HG02973 (cell line): ENCODE data around the gene DMD.
A peak's percentile ranks its signal among the peaks of the same experiment; 100 is the strongest.

Experiments used
- ATAC-seq: cut with Tn5 transposase; IDR thresholded peaks from one replicate; pipeline ENCODE4 v1.9.1; 2021; ENCODE audit warnings: moderate library complexity; ENCODE audit not compliant: unreplicated experiment

The DMD gene

DNA sequence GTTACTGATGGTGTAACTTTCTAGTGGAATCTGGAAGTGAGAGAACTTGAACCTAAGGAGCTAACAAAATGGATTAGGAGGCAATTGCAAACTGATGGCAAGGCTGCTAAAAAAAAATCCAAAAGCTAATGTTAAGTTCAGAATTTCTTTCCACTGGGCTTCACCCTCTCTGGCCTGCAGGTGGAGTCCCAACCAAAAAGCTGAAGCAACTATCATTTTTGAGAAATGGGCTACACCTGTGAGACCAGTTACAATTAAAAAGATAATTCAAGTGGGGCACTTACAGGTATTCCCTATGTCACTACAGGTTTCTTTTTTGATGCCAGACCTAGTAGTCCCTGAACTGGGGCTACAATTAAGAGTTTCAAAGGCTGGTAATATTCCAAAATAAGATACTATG, 1997.4 kb downstream of the DMD start:
- ATAC-seq, result no peak

GRCh38 chrX:31212856-31213748, 1998.2 kb downstream of the DMD start:
- no peak for ATAC-seq

DNA sequence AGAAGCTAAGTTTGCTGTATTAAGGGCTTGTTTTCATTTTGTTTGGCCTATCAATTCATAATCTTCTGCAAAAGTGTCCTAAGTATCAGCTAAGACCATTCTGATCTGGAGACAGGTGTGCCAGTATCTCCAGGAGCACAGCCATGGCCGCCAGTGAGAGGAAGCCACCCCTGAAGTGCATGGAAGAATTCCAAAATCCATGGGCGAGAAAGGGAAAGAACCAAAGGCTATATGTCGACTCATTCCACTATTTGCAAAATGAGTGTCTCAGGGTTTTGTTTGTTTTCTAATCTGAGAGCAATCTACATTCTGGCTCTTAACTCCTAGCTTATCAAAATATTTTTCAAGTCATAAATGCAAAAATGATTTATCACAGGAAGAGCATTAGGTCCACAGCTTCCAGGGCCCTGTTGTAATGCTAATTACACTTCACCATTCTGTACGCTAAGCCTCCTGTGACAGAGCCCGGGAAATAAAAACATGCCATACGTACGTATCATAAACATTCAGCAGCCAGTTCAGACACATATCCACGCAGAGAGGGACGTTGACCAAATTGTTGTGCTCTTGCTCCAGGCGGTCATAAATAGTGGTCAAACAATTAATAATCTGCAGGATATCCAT, 2002.2 kb downstream of the DMD start:
- no peak for ATAC-seq

DNA sequence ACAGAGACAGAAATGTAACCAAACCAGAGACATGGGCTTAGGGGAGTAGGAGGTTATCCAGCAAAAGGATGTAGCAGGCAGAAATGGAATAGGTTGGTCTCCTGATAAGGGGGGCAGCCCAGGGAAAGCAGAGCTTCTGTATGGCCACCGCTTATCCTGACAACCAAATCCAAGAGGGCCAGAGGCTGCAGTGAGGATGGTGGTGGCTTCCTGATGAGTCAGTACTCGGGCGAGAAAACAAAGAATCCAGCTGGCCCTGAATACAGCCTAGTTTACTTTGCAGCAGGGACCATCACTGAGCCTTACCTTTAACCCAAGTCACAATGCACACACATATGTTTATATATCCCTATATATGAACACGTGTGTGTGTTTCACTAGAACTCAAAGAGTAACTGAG, 2009.8 kb downstream of the DMD start:
- ATAC-seq, result no peak

- ATAC-seq, result peak; percentile 78
Measured at GRCh38 chrX:31200430-31200829, 2010.9 kb downstream of the DMD start.

- ATAC-seq, result no peak
Measured at GRCh38 chrX:31199840-31200114, 2011.6 kb downstream of the DMD start.

DNA sequence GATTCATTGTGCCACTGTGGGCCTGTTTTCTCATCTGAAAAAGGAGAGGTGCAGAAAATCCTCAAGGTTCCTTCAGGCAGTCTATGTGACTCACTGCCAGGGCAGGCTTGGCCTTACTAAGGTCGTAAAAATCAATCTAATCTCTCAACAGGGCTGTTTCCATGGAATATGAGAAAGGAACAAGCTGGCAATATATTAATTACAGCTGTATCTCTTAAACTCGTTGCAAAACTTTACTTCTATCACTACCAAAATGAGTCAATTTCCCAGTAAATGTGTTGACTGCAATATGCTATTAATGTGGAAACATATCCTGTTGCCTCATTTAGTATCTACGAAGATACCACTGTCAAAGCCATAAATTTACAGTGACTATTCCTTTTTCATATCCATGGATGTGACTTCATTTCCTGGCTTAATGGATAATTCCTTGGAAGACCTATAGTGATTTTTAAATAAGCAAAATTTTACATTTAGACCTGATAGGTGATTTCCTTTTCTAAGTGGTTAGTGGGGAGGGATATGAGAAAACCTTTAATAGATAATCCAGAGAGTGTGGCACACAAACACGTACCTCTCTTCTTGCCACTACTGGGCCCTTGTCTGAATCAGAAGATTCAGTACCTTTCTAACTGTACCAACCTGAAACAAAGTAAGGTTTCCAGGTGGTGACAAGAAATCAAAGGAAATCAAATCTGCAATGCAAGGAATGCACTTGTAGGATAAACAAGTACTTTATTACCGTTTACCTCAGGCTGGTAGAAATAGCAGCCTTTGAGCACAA, 2012.1 kb downstream of the DMD start:
- no peak for ATAC-seq

DNA sequence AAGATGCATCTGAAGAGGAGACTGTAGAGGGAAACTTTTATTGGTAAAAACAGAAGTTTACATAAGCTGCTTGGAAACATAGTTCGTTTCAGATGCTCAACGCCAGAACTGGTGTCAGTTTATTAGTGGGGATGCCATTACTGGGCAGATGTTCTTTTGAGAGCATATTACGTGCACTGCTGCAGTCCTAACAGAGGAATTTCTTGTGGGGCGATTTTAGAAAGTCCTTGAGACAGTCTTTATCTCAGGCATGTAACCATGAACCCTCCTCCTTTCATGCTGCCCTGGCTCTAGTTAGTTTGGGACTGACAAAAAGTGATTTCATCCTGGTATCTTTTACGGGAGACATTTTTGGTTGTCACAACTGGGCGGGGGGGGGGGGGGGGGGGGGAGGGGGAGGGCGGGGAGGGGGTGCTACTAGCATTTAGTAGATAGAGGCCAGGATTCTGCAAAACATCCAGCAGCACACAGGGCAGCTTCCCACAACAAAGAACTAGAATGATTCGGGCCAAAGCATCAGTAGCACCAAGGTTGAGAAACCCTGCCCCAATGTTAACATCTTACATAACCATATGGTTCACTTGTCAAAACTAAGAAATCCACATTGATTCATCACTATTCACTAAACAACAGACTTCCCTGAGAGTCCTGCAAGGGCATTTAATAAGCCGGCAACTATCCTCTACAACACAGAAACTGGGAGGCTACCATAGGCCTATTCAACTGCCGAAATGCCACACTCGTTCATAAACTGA, 2021.0 kb downstream of the DMD start:
- ATAC-seq, result no peak

DNA sequence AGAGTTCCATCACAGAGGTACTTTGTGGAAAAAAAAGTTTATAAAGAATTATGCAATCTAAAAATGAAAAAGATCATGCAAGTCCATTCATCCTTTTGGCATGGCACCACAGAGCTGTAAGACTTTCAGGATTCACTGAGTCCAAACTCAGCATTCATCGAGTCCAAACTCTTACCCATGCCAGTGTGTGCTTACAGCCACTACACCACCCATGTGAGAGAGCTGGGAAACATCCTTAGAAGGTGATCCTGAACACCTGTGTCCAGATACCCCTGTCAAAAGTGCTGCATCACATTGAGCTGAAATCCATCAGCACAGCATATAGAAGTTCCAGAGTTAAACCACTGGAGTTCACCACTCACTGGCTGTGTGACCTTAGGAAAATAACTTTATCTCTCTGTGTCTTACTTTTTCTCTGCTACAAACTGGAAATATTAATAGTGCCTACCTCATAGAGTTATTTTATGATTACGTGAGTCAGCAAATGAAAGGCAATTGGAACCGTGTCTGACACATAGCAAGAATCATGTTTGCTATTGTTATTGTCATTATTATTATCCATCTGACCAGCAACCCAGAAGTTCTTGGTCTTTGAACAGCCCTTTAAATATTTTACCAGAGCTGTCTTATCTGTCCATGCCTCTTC, 2024.5 kb downstream of the DMD start:
- no peak for ATAC-seq

DNA sequence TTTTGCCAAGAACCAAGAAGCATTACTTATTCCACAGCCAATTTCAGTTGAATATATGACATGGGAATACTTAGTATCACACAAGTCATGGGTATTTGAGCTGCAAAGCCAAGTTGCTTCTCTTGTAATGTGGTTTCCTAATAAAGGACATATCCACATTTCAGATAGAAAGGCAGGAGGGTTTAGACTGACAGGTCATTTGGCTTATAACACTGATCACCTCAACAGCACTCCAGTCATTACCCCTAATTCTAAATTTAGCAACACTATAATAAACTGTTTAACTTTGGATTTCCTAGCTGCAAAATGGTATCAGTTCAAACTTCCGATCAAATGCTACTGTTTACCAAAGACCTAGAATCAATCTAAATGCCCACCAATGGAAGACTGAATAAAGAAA, 2025.5 kb downstream of the DMD start:
- no peak for ATAC-seq

DNA sequence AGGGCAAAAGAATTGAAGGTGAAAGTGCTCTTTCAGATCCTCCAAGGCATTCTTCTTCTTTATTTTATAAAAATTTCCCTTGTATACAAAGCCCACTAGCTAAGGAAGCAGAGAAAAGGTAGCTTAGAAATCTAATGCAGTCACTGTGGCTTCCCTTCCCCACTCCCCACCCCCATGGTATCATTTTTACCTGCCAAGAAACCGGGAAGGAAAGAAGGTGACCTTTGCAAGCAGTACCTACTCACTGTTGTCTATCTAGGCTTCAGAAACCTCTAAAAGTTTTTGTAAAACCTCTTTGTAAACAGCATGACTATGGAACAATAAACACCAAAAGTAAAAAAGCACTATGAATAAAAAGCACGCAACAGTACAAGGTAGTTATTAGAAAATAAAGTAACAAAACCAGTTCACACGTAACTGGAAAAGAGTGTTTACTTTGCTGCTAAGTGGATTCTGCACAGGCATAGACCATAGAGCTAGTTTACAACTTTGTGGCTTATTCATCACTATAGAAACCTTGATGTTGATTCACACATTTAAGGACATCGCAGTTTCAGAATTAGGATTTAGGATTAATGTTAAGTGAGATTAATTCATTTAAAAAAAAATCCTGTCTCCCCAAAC, 2029.9 kb downstream of the DMD start:
- no peak for ATAC-seq

DNA sequence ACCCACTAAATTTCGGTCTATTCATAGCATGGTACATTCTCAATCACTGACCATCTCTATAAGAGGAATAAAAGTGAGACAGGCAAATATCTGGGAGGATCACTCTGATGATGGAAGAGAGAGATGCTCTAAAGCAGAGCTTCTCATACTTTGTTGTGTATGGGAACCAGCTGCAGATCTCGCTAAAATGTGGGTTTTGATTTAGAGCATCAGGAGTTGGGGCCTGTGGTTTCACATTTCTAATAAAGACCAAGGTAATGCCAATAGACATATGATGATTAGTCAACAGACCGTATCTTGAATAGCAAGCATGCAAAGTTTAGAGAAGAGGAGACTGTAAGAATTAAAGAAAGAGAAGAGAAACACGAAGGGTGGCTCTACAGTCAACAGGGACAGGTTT, 2032.1 kb downstream of the DMD start:
- ATAC-seq, result no peak

DNA sequence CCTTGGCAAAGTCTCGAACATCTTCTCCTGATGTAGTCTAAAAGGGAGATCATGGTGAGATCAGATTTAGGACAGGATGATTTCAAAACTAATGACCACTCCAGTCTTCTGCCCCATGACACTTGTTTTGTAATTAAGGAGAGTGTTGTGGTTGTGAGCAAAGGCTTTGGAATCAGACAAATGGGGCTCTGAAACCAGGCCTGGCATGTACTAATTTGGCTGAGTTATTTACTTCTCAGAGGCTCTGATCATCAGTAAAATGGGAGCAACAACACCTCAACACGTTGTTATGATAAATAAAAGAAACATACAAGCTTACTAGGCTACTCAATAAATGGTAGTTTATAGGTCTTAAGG, 2032.6 kb downstream of the DMD start:
- ATAC-seq, result no peak

- ATAC-seq, result peak; percentile 51
Measured at GRCh38 chrX:31178064-31178768, 2033.1 kb downstream of the DMD start.

DNA sequence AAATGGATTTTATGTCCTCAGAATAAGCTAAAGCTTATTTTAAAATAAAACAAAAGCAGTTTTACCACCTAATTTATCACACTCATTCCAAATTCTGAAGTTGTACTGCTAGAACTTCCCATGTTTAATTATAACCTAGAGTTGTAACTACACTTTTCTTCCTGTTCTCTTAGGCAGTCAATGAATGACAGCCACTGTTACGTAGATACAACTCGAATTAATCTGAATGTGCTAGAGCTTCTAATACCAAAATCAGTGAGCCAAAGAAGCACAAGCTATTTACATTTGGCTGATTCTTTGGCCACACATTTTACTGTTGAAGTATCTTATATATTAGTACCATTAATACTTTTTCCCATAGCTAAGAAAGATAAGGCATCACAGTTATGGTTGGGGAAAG, 2040.6 kb downstream of the DMD start:
- ATAC-seq, result no peak

- ATAC-seq, result peak; percentile 99
Measured at GRCh38 chrX:31168551-31168950, 2042.8 kb downstream of the DMD start.

GRCh38 chrX:31166832-31167231, 2044.5 kb downstream of the DMD start:
- no peak for ATAC-seq

GRCh38 chrX:31166416-31166815, 2044.9 kb downstream of the DMD start:
- no peak for ATAC-seq

GRCh38 chrX:31165241-31166035, 2045.9 kb downstream of the DMD start:
- ATAC-seq, result no peak
